Ishikawa (cell line): ENCODE measurements around the gene GCGR.

Source experiments
- CEBPB ChIP-seq: IDR thresholded peaks from 2 replicates; pipeline ENCODE4 v1.6.1; 2012
- EGR1 ChIP-seq: IDR thresholded peaks from 2 replicates; pipeline ENCODE4 v1.6.1; 2012
- MAX ChIP-seq: IDR thresholded peaks from 2 replicates; pipeline ENCODE4 v1.6.1; 2012
- REST ChIP-seq: IDR thresholded peaks from 2 replicates; pipeline ENCODE4 v1.6.1; 2012; ENCODE audit warnings: low read depth, mild to moderate bottlenecking
- TEAD4 ChIP-seq: IDR thresholded peaks from 2 replicates; pipeline ENCODE4 v1.6.1; 2012

GRCh38 chr17:81804559-81805399 lies 829 bp downstream of the GCGR start:
- TF ChIP-seq TEAD4 (no peak), MAX (no peak), REST (no peak), EGR1 (no peak), CEBPB (no peak)
